Stimulated activated CD8-positive, alpha-beta memory T cell treated with anti-CD3 and anti-CD28 coated beads, Interleukin-7, amount 100 ng/mL, for 24 hours (primary cell): ENCODE data around the gene ECM1.
A peak's percentile ranks its signal among the peaks of the same experiment; 100 is the strongest.

Experiments used
- DNase-seq: peaks from one replicate; pipeline ENCODE4 v3.0.0-alpha.2; 2020; ENCODE audit warnings: low read depth

The ECM1 gene

DNA sequence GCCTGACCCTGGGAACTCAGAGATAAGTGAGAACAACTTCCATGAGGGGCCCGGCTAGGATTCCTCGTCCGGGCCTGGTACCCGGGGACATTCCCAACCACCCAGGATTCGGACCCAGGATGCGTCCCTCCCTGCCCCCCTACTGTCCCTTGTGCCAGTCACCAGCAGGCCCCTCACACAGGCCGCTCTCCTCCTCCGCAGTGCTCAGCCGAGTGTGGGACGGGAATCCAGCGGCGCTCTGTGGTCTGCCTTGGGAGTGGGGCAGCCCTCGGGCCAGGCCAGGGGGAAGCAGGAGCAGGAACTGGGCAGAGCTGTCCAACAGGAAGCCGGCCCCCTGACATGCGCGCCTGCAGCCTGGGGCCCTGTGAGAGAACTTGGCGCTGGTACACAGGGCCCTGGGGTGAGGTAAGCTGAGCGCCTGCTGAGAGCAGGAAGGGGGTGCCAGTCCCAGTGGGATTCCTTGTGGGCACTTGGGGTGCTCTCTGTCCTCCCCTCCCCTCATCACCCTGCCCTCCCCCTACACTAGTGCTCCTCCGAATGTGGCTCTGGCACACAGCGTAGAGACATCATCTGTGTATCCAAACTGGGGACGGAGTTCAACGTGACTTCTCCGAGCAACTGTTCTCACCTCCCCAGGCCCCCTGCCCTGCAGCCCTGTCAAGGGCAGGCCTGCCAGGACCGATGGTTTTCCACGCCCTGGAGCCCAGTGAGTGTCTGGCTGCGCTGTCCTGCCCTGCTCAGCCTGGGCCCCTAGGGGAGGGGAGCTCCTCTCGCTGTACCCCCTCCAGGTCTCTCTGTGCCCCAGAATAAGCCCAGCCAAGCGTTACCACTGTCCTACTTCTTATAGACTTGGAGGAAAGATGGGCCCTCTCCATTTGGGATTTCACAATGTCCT is 51.1 kb downstream of the ECM1 start:
- DNase-seq: no peak

DNA sequence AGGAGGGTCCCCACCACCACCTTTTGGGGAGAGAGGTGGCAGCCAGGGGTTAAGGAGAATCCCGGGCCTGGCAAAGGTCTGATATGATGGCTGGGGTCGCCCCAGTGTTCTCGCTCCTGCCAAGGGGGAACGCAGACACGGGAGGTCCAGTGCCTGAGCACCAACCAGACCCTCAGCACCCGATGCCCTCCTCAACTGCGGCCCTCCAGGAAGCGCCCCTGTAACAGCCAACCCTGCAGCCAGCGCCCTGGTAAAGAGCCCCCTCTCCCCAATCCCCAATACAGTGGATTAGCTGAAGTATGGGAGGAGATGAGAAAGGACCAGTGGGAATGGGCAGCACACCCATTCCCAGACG is 51.7 kb downstream of the ECM1 start:
- DNase-seq: no peak

DNA sequence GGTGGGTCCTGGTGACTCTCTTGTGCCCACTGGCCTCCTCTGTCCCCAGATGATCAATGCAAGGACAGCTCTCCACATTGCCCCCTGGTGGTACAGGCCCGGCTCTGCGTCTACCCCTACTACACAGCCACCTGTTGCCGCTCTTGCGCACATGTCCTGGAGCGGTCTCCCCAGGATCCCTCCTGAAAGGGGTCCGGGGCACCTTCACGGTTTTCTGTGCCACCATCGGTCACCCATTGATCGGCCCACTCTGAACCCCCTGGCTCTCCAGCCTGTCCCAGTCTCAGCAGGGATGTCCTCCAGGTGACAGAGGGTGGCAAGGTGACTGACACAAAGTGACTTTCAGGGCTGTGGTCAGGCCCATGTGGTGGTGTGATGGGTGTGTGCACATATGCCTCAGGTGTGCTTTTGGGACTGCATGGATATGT is 52.1 kb downstream of the ECM1 start:
- no peak for DNase-seq

DNA sequence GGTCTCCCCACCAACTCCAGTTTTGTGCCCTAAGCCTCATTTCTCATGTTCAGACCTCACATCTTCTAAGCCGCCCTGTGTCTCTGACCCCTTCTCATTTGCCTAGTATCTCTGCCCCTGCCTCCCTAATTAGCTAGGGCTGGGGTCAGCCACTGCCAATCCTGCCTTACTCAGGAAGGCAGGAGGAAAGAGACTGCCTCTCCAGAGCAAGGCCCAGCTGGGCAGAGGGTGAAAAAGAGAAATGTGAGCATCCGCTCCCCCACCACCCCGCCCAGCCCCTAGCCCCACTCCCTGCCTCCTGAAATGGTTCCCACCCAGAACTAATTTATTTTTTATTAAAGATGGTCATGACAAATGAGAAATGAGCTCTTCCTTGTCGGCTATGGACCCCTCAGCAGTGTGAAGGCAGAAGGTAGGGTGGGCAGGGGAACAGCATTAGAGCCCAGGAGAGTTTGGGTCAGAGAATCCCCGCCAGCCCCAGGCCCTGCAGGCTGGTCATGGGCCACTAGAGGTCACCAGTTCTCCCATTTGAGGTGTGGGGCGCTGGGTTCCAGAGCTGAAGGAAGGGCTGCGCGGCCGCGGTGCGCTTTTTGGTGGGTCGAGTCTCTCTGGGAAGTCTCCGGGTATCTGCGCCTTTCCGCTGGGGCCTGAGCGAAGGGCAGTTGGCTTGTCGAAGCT is 52.8 kb downstream of the ECM1 start:
- DNase-seq: peak; percentile 66

DNA sequence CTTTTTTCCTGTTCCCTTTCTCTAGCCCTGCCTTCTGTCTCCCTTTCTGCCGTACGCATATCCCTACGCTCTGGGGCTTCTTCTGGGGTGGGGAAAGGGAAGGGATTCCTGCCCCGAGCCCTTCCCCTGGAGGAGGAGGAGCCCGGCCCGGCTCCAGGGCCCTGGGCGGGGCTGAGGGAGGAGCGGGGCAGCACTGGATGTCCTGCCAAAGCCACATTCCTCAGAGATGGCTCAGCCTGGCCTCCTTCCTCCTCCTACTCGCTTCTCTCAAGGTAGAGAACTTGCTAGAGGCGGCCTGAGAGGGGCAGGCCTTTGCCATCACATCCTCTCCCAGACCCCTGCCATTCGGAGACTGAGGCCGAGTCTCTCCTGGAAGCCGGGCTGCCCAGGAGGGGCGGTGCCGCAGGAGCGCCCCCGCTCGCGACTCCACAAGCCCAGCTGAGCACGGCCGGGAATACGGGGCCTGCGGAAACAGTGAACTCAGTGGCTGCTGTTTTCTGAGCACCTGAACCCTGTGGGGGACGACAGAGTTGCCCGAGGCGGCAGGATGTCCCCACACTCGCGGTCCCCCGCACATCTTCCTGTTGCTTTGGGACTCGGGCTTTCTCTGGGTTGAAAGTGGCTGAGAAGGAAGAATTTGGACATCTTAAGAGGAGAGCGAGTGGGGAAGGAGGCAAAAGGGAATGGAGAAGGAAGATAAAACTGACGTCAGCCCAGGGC is 53.5 kb downstream of the ECM1 start:
- no peak for DNase-seq

DNA sequence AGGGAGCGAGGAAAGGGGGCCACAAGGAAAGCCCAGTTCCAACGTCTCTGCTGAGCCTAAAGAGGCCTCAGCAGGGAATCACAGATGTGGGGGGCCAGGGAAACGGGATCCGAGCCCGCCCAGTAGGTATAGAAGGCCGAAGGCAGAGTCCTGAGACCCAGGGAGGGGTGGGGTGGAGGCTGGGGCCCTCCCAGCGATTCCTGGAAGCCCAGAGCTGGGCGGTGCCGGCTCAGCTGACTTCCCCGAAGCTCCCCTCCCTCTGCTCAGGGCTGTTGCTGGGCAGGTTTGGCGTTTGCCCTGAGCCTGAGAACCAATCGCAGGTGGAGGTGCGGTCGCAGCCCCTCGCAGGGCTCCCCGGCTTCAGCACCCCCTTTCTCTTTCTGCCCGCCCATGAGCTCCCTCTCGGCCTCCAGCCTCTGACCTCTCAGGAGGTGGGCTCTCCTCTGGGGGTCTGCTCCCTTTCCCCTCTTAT is 54.1 kb downstream of the ECM1 start:
- DNase-seq: no peak

DNA sequence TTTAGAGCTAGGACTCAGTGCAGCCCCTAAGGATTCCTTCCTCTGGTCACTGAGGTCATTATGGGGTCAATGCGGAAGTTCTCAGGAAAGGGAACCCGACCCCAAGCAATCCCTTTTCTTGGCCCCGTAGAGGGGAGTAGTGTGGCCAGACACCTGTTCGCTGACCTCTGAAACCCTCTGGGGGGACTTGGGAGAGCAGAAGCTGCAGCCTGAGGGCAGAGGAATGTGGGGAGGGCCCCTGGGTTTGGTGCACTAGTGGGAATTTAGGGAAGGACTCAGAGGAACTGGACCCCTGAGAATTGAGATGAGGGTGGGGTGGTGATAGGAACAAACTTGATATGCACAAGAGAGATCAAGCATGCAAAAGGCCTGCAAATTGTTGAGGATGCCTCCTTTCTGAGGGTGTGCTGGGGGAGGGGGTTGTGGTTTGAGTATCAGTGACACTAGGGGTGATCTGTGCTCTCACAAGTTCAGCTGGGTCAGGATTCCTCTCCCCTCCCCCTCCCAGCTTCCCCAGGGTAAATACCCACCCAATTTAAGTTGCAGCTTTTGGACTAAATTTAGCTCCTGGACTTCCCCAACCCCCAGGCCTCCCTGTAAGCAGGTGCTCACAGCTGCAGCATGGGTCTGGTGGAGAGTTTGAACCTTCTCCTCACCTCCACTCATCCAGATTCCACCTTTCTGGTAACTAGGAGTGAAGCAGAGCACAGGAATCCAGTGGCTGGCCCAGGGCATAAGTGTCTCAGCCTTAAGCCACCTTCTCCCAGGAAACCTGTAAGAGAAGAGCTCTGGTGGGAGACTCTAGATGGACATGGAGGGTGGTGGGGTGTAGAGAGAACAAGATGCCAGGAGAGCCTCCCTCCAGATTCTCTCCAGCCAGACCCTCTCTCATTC is 54.8 kb downstream of the ECM1 start:
- no peak for DNase-seq
